PFSK-1 (cell line): ENCODE data around the gene FAM222A.

Experiments used
- FOXP2 ChIP-seq: optimal IDR thresholded peaks from 2 replicates; pipeline ENCODE3; 2011; ENCODE audit warnings: borderline replicate concordance, control low read depth, inconsistent platforms; ENCODE audit not compliant: insufficient read depth; ENCODE audit errors: extremely low read length, extremely low read depth
- POLR2AphosphoS5 ChIP-seq: IDR thresholded peaks from 2 replicates; pipeline ENCODE4 v1.6.1; 2012; ENCODE audit warnings: low read depth, mild to moderate bottlenecking, control low read depth, low read length, moderate library complexity
- TF ChIP-seq, protein P1 (sequence below), 2 experiments: IDR thresholded peaks; 2 replicates each; pipeline versions ENCODE4 v1.6.1 to v1.8.0; 2011 to 2012; ENCODE audit warnings: low read depth in 2 of 2, low read length in 2 of 2, control low read depth in 1 of 2, inconsistent platforms in 1 of 2, mild to moderate bottlenecking in 1 of 2, moderate library complexity in 1 of 2; ENCODE audit not compliant: insufficient read depth in 1 of 2

DNA sequence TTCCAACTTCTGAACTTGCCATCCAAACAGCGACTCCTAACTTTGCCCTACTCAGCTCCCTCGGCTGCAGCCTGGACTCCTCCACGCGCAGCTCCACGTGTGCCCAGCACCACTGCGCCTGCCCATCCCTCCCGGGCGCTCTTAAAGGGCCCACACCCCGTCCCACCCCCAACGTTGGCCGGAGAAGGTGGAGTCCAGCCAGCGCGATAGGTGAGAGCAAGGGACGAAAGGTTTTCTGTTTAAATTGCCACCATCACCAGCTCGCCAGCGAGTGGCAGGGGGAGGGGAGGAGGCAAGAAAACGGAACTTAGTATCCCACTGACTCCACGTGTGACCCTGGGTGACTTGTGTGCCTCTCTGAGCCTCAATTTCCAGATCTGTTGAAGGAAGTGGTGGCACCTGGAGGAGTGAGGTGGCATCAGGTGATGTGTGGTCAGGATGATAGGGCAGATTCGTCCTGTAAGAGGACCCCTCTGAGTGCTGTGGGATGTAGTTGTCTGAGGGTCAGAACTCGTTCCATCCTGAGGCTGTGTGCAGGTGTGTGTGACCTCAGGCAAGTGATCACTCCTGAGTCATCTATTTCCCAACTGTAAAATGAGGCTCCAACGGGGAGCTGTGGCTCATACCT, 59.9 kb downstream of the FAM222A start:
- TF ChIP-seq POLR2AphosphoS5, result no peak
- no peak for TF ChIP-seq FOXP2
- TF ChIP-seq, protein P1, sequence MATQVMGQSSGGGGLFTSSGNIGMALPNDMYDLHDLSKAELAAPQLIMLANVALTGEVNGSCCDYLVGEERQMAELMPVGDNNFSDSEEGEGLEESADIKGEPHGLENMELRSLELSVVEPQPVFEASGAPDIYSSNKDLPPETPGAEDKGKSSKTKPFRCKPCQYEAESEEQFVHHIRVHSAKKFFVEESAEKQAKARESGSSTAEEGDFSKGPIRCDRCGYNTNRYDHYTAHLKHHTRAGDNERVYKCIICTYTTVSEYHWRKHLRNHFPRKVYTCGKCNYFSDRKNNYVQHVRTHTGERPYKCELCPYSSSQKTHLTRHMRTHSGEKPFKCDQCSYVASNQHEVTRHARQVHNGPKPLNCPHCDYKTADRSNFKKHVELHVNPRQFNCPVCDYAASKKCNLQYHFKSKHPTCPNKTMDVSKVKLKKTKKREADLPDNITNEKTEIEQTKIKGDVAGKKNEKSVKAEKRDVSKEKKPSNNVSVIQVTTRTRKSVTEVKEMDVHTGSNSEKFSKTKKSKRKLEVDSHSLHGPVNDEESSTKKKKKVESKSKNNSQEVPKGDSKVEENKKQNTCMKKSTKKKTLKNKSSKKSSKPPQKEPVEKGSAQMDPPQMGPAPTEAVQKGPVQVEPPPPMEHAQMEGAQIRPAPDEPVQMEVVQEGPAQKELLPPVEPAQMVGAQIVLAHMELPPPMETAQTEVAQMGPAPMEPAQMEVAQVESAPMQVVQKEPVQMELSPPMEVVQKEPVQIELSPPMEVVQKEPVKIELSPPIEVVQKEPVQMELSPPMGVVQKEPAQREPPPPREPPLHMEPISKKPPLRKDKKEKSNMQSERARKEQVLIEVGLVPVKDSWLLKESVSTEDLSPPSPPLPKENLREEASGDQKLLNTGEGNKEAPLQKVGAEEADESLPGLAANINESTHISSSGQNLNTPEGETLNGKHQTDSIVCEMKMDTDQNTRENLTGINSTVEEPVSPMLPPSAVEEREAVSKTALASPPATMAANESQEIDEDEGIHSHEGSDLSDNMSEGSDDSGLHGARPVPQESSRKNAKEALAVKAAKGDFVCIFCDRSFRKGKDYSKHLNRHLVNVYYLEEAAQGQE (IDR thresholded peaks at IDR 0.05; ENCODE audit: insufficient read depth in 1 of 2, low read depth in 2 of 2, low read length in 2 of 2), result no peak
